ENCODE data around the gene RAB4A.

Gene RAB4A

GRCh38 chr1:229339520-229339919, 68.6 kb downstream of the RAB4A start:
- no peak overlapping the region for H3K4me2 ChIP-seq (ENCODE audit: low read length)
- H2AFZ ChIP-seq (ENCODE audit: low read depth, low read length) = no peak overlapping the region
- H3K79me2 ChIP-seq (ENCODE audit: low read length) = peaks cover 44% of the 10 kb centered on the region
- H3K36me3 ChIP-seq (replicated peaks; ENCODE audit: low read depth, low read length) = peaks cover 4% of the 10 kb centered on the region
- no peak overlapping the region for H3K27ac ChIP-seq (ENCODE audit: low read length)
- H3K9ac ChIP-seq (ENCODE audit: low read length) = no peak overlapping the region
- H3K27me3 ChIP-seq (ENCODE audit: low read depth, low read length) = peaks cover 5% of the 10 kb centered on the region
- H3K4me3 ChIP-seq (ENCODE audit: low read length) = no peak overlapping the region
- peaks cover 15% of the 10 kb centered on the region for H4K20me1 ChIP-seq (ENCODE audit: insufficient read depth, low read length)
- TF ChIP-seq CTCF (IDR thresholded peaks at IDR 0.05; ENCODE audit: low read depth, low read length) = no peak
- TF ChIP-seq EZH2phosphoT487 (IDR thresholded peaks at IDR 0.05; ENCODE audit: low read depth) = no peak
- H3K4me1 ChIP-seq (ENCODE audit: low read length) = peaks cover 27% of the 10 kb centered on the region
- H3K9me3 ChIP-seq (ENCODE audit: insufficient read depth, low read length) = no peaks in the 10 kb centered on the region

GRCh38 chr1:229340496-229340895, 69.6 kb downstream of the RAB4A start:
- peaks cover 14% of the 10 kb centered on the region for H3K27me3 ChIP-seq (ENCODE audit: low read depth, low read length)
- H3K4me2 ChIP-seq (ENCODE audit: low read length) = peak overlapping the region; percentile 49
- no peaks in the 10 kb centered on the region for H3K9me3 ChIP-seq (ENCODE audit: insufficient read depth, low read length)
- H4K20me1 ChIP-seq (ENCODE audit: insufficient read depth, low read length) = peaks cover 15% of the 10 kb centered on the region
- H3K79me2 ChIP-seq (ENCODE audit: low read length) = peaks cover 43% of the 10 kb centered on the region
- H3K9ac ChIP-seq (ENCODE audit: low read length) = no peak overlapping the region
- H3K4me1 ChIP-seq (ENCODE audit: low read length) = peaks cover 27% of the 10 kb centered on the region
- no peak overlapping the region for H3K27ac ChIP-seq (ENCODE audit: low read length)
- peaks cover 4% of the 10 kb centered on the region for H3K36me3 ChIP-seq (replicated peaks; ENCODE audit: low read depth, low read length)
- peak overlapping the region; percentile 46 for H3K4me3 ChIP-seq (ENCODE audit: low read length)
- TF ChIP-seq EZH2phosphoT487 (IDR thresholded peaks at IDR 0.05; ENCODE audit: low read depth) (no peak), CTCF (IDR thresholded peaks at IDR 0.05; ENCODE audit: low read depth, low read length) (no peak)
- H2AFZ ChIP-seq (ENCODE audit: low read depth, low read length) = no peak overlapping the region

- peaks cover 4% of the 10 kb centered on the region for H3K36me3 ChIP-seq (replicated peaks; ENCODE audit: low read depth, low read length)
- peak overlapping the region; percentile 82 for H3K4me2 ChIP-seq (ENCODE audit: low read length)
- peak overlapping the region; percentile 85 for H3K4me3 ChIP-seq (ENCODE audit: low read length)
- TF ChIP-seq CTCF (IDR thresholded peaks at IDR 0.05; ENCODE audit: low read depth, low read length) (no peak; the same call in 1 of the 2 replicates), EZH2phosphoT487 (IDR thresholded peaks at IDR 0.05; ENCODE audit: low read depth) (no peak)
- H3K9ac ChIP-seq (ENCODE audit: low read length) = peak overlapping the region; percentile 74
- no peaks in the 10 kb centered on the region for H3K9me3 ChIP-seq (ENCODE audit: insufficient read depth, low read length)
- H3K27me3 ChIP-seq (ENCODE audit: low read depth, low read length) = peaks cover 20% of the 10 kb centered on the region
- H3K4me1 ChIP-seq (ENCODE audit: low read length) = peaks cover 27% of the 10 kb centered on the region
- H2AFZ ChIP-seq (ENCODE audit: low read depth, low read length) = peak overlapping the region; percentile 55; the same call in 1 of the 2 replicates
- peak overlapping the region; percentile 45 for H3K27ac ChIP-seq (ENCODE audit: low read length)
- H4K20me1 ChIP-seq (ENCODE audit: insufficient read depth, low read length) = peaks cover 8% of the 10 kb centered on the region
- peaks cover 35% of the 10 kb centered on the region for H3K79me2 ChIP-seq (ENCODE audit: low read length)
These were observed 71.1 kb downstream of the RAB4A start for GRCh38 chr1:229341774-229342655.
